IPS DF 6.9 (cell line): ENCODE data around the gene THEMIS.

Experiments used
- DNase-seq: peaks from one replicate; pipeline ENCODE4 v3.0.0-alpha.2; 2013; ENCODE audit warnings: low read depth, low spot score
- H3K27ac ChIP-seq: one replicate; pipeline ENCODE4 v1.5.1; 2013; ENCODE audit warnings: low read length, control low read depth
- H3K27me3 ChIP-seq: 2 replicates; pipeline ENCODE4 v1.6.1; 2013; ENCODE audit warnings: mild to moderate bottlenecking, low read length; ENCODE audit not compliant: control insufficient read depth, insufficient read depth
- H3K36me3 ChIP-seq: 2 replicates; pipeline ENCODE4 v1.6.1; 2013; ENCODE audit warnings: low read length; ENCODE audit not compliant: control insufficient read depth, insufficient read depth
- H3K4me1 ChIP-seq: 2 replicates; pipeline ENCODE4 v1.6.1; 2013; ENCODE audit warnings: low read length; ENCODE audit not compliant: control insufficient read depth, insufficient read depth
- H3K4me3 ChIP-seq: 2 replicates; pipeline ENCODE4 v1.5.1; 2013; ENCODE audit warnings: mild to moderate bottlenecking, low read length
- H3K9me3 ChIP-seq: 2 replicates; pipeline ENCODE4 v1.6.1; 2013; ENCODE audit warnings: low read length, inconsistent platforms; ENCODE audit not compliant: control insufficient read depth, insufficient read depth
- WGBS: extraction: QIAGEN DNeasy Blood & Tissue Kit; methylation state at CpG from one replicate; pipeline ENCODE4 v1.1.7; 2013; ENCODE audit warnings: mixed read lengths, missing lambda C conversion rate; ENCODE audit not compliant: insufficient read length, insufficient coverage; 5-methylcytosine and 5-hydroxymethylcytosine counted together

The THEMIS gene

GRCh38 chr6:127864701-127865100, 36.2 kb downstream of the THEMIS start:
- Histone ChIP-seq H3K27ac (no peak overlapping the region), H3K36me3 (no peaks in the 10 kb centered on the region), H3K4me3 (no peak overlapping the region), H3K27me3 (no peaks in the 10 kb centered on the region; the same call in 1 of the 2 replicates), H3K9me3 (no peaks in the 10 kb centered on the region), H3K4me1 (no peaks in the 10 kb centered on the region)
- DNase-seq = no peak
- WGBS = no CpG with 5 or more reads among the region's 2 CpGs

- Histone ChIP-seq H3K36me3 (no peaks in the 10 kb centered on the region), H3K27me3 (no peaks in the 10 kb centered on the region; the same call in 1 of the 2 replicates), H3K27ac (no peak overlapping the region), H3K4me3 (no peak overlapping the region), H3K9me3 (no peaks in the 10 kb centered on the region), H3K4me1 (no peaks in the 10 kb centered on the region)
- 100% methylated on average over 2 of the region's 2 CpGs for WGBS
- no peak for DNase-seq
Measured at GRCh38 chr6:127860723-127861122, 40.1 kb downstream of the THEMIS start.

GRCh38 chr6:127859956-127860355, 40.9 kb downstream of the THEMIS start:
- no CpG with 5 or more reads among the region's 2 CpGs for WGBS

GRCh38 chr6:127858727-127859391, 42.0 kb downstream of the THEMIS start:
- H3K4me3 ChIP-seq = no peak overlapping the region
- no CpG with 5 or more reads among the region's 4 CpGs for WGBS
- H3K4me1 ChIP-seq = no peaks in the 10 kb centered on the region
- no peak overlapping the region for H3K27ac ChIP-seq
- DNase-seq = no peak
- no peaks in the 10 kb centered on the region for H3K36me3 ChIP-seq
- H3K27me3 ChIP-seq = no peaks in the 10 kb centered on the region
- H3K9me3 ChIP-seq = no peaks in the 10 kb centered on the region

More at GRCh38 chr6:127859956-127860355, 40.9 kb downstream of the THEMIS start:
- Histone ChIP-seq H3K27ac (no peak overlapping the region), H3K9me3 (no peaks in the 10 kb centered on the region), H3K36me3 (no peaks in the 10 kb centered on the region), H3K27me3 (no peaks in the 10 kb centered on the region; the same call in 1 of the 2 replicates), H3K4me3 (no peak overlapping the region), H3K4me1 (no peaks in the 10 kb centered on the region)
- no peak for DNase-seq

- Histone ChIP-seq H3K36me3 (no peaks in the 10 kb centered on the region), H3K4me1 (no peaks in the 10 kb centered on the region), H3K27me3 (no peaks in the 10 kb centered on the region), H3K27ac (no peak overlapping the region), H3K4me3 (no peak overlapping the region), H3K9me3 (no peaks in the 10 kb centered on the region)
- no CpG with 5 or more reads among the region's 1 CpG for WGBS
- no peak for DNase-seq
Measured at GRCh38 chr6:127857051-127857637, 43.7 kb downstream of the THEMIS start.

- WGBS = no CpG with 5 or more reads among the region's 4 CpGs
- Histone ChIP-seq H3K27me3 (no peaks in the 10 kb centered on the region), H3K4me1 (no peaks in the 10 kb centered on the region), H3K4me3 (no peak overlapping the region), H3K27ac (no peak overlapping the region), H3K9me3 (no peaks in the 10 kb centered on the region), H3K36me3 (no peaks in the 10 kb centered on the region)
- no peak for DNase-seq
Measured at GRCh38 chr6:127855542-127856159, 45.2 kb downstream of the THEMIS start.

- Histone ChIP-seq H3K4me3 (no peak overlapping the region), H3K9me3 (no peaks in the 10 kb centered on the region), H3K4me1 (no peaks in the 10 kb centered on the region), H3K27me3 (no peaks in the 10 kb centered on the region), H3K27ac (no peak overlapping the region), H3K36me3 (no peaks in the 10 kb centered on the region)
- no CpG with 5 or more reads among the region's 1 CpG for WGBS
- no peak for DNase-seq
Measured at GRCh38 chr6:127854009-127854408, 46.8 kb downstream of the THEMIS start.

- Histone ChIP-seq H3K27ac (no peak overlapping the region), H3K27me3 (no peaks in the 10 kb centered on the region), H3K9me3 (no peaks in the 10 kb centered on the region), H3K36me3 (no peaks in the 10 kb centered on the region), H3K4me1 (no peaks in the 10 kb centered on the region), H3K4me3 (no peak overlapping the region)
- WGBS = no CpG with 5 or more reads among the region's 1 CpG
- DNase-seq = no peak
Measured at GRCh38 chr6:127851197-127851596, 49.7 kb downstream of the THEMIS start.

GRCh38 chr6:127845242-127845641, 55.6 kb downstream of the THEMIS start:
- H3K36me3 ChIP-seq = no peaks in the 10 kb centered on the region
- H3K4me1 ChIP-seq = no peaks in the 10 kb centered on the region
- H3K27ac ChIP-seq = no peak overlapping the region
- H3K4me3 ChIP-seq = no peak overlapping the region
- WGBS = no CpG with 5 or more reads among the region's 3 CpGs
- H3K27me3 ChIP-seq = no peaks in the 10 kb centered on the region
- H3K9me3 ChIP-seq = no peaks in the 10 kb centered on the region
- DNase-seq = no peak

GRCh38 chr6:127844529-127844928, 56.3 kb downstream of the THEMIS start:
- Histone ChIP-seq H3K27ac (no peak overlapping the region), H3K4me1 (no peaks in the 10 kb centered on the region), H3K4me3 (no peak overlapping the region), H3K27me3 (no peaks in the 10 kb centered on the region), H3K36me3 (no peaks in the 10 kb centered on the region), H3K9me3 (no peaks in the 10 kb centered on the region)
- no CpG with 5 or more reads among the region's 1 CpG for WGBS
- DNase-seq = no peak
